HG02840 (cell line): ENCODE data around the gene CASP4.
"Not testable (repeated sequence)": the region's sequence is repeated elsewhere in the genome, so short reads cannot be mapped to it uniquely, and the experiment has no call there.

Experiments used
- ATAC-seq: cut with Tn5 transposase; IDR thresholded peaks from one replicate; pipeline ENCODE4 v1.9.1; 2021; ENCODE audit warnings: mild to moderate bottlenecking, moderate library complexity, moderate number of reproducible peaks; ENCODE audit not compliant: unreplicated experiment, low FRiP score

The CASP4 gene

GRCh38 chr11:104968355-104968855, at the start of gene CASP4:
Gene CASP4, minus strand, starts transcription at chr11:104968574. Its CDS starts 49 bp downstream, at chr11:104968525.
- peak; percentile 76 for ATAC-seq

- ATAC-seq, result no peak
Observed at GRCh38 chr11:105007463-105007862, 39.1 kb upstream of the CASP4 start.

DNA sequence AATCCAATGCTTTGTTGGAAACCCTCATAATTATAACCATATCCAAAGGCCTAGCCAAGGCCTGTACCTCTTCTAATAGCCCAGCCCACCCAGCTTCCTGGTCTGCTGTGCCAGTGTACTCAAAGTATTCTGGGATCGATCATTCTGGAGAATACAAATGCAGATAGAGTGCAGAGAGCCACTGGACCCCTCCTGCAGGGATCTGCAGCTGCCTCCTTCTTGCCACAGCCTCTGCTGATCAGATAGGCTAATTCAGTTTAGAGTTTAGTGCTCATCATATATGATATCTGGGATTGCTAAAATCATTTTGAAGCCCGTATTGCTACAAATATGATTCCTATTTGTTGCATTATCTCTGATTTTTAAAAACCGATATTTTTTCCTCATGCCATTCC, 37.1 kb upstream of the CASP4 start:
- ATAC-seq, result no peak

DNA sequence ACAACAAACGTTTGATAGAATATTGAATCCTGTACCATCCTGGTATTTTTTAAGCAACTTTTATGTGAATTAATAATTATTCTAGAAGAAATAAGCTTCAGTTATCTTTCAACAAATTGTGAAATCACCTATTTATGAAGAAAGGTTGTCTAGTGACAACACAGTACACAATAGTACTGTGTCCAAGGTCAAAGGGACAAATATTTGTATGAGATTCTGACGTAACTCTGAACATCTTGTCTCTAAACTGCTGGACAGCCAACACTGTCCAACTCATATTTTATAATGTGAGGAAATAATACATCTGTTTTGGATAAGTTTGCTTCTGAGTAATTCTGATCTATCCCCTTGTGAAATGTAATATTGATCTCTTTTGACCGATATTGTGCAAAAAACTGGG, 35.6 kb upstream of the CASP4 start:
- no peak for ATAC-seq

GRCh38 chr11:105003151-105003550, 34.8 kb upstream of the CASP4 start:
- ATAC-seq, result no peak

DNA sequence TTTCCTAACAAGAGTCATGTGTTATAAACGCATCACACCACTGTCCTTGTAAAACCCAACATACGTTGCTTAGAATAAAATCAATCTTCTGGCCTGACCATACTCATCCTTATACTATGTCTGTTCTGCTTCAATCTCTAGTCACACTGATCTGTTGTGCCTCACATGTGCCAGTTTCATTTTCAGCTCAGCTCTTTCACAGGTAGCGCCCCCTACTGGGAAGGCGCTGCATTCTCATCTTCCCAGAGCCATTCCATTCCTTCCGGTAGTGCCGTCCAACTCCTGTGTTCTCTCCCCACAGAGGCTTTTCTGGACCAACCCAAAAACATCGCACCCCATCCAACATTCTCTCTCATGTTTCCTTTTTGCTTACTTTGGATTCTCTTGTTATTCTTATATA, 32.4 kb upstream of the CASP4 start:
- no peak for ATAC-seq

DNA sequence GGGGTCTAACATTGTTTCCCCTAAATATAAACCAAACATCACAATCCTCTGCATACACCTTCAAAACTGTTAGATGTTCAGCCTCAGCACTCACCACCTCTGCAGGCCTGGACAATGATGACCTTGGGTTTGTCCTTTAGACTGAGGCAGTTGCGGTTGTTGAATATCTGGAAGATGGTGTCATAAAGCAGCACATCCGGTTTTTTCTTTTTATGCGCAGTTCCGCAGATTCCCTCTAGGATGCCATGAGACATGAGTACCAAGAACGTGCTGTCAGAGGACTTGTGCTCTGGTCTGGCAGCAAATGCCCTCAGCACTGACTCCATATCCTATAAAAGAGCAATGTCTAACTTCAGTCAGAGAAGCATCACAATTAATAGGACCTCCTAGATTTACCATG, 31.8 kb upstream of the CASP4 start:
- no peak for ATAC-seq

DNA sequence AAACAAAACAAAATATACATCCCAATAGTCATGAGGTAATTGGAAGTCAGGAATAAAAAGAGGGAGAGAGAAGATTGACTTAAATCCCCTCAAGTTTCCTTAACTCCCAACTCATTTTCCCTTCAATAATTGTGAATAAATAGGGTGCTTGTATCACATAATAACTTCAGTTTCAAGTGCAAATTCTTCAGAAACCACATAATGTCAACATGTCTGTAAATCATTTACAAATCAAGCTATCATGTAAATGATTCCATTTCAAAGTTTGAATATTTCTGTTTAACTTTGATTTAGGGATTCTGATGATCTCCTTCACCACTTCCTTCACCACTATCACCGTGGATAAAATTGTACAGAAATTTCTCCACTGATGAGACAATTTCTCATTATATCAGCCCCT, 31.3 kb upstream of the CASP4 start:
- no peak for ATAC-seq

- no peak for ATAC-seq
Observed at GRCh38 chr11:104997288-104997687, 28.9 kb upstream of the CASP4 start.

DNA sequence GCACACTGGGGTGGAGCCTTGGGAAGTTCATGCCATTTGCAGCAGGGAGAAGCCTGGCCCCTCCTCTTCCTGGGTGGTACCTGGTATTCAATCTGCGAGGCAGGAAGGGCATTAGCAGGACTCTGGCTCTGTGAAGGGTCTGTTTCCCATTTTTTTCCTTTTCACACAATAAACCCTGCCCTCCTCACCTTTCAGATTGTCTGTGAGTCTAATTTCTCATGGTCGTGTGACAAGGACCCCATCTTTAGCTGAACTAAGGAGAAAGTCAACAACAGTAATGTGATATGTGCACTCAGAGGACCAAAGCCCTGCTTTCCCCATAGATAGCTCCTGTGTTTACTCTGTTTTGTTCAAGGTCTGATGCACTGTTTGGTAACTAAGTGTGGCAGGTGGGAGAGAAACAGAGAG, 26.6 kb upstream of the CASP4 start:
- no peak for ATAC-seq

GRCh38 chr11:104992781-104993180, 24.4 kb upstream of the CASP4 start:
- no peak for ATAC-seq

DNA sequence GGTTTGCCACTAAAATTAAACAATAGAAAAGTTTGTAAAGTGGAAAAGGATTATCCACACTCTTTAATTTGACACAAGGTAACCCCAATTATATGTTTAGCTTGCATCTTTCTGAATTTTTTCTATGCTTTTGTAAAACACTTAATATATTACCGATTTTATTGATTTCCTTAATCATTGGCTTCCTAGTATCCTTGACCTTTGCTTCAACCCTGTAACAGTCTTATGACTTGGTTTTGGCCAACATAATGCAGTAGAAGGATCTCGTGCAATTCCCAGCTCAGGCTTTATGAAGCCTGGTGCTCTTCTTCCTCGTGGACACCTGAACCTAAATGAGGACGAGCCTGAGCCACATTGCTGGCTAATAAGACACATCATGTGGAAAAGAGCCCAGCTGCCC, 23.6 kb upstream of the CASP4 start:
- ATAC-seq, result no peak

DNA sequence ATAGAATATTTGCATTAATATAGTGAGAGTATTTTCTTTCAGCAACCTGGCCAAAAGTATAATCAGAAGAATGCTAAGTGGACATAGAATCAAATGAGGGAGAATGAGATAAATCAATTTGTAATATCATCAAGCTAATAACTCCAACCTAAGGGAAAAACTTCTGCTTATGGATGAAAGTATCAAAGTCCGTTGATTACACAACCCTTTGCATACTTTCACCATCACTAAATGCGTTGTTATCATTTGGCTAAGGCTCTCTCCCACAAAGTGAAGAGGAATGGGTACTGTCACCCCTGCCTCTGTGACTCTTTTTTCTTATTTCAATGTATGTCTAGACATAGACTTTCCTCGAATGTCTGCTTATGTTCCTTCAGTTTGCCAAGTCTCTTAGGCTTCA, 16.4 kb upstream of the CASP4 start:
- no peak for ATAC-seq

DNA sequence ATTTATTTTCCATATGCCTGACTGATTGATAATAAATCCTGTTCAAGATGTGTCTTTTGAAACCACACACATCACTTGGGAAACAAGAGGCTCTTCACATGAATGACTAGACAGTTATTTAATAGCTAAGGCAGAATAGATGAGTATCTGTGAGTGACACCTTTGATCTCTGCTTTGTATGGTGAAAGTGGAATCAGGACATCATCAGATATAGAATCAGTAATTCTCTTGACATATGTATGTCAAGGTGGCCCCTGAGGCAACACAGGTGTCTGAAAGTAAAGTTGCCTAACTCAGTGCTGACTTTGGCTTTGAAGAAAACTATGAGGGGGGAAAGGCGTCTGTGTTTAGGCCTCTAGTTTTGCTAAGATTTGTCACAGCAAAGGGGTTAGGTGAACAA, 11.5 kb upstream of the CASP4 start:
- ATAC-seq, result no peak

- ATAC-seq, result no peak
Observed at GRCh38 chr11:104973616-104974015, 5.2 kb upstream of the CASP4 start.

- ATAC-seq, result not testable (repeated sequence)
Observed at GRCh38 chr11:104972924-104973323, 4.5 kb upstream of the CASP4 start.

- no peak for ATAC-seq
Observed at GRCh38 chr11:104970756-104971155, 2.4 kb upstream of the CASP4 start.

GRCh38 chr11:104968856-104969776, 742 bp upstream of the CASP4 start:
- no peak for ATAC-seq

DNA sequence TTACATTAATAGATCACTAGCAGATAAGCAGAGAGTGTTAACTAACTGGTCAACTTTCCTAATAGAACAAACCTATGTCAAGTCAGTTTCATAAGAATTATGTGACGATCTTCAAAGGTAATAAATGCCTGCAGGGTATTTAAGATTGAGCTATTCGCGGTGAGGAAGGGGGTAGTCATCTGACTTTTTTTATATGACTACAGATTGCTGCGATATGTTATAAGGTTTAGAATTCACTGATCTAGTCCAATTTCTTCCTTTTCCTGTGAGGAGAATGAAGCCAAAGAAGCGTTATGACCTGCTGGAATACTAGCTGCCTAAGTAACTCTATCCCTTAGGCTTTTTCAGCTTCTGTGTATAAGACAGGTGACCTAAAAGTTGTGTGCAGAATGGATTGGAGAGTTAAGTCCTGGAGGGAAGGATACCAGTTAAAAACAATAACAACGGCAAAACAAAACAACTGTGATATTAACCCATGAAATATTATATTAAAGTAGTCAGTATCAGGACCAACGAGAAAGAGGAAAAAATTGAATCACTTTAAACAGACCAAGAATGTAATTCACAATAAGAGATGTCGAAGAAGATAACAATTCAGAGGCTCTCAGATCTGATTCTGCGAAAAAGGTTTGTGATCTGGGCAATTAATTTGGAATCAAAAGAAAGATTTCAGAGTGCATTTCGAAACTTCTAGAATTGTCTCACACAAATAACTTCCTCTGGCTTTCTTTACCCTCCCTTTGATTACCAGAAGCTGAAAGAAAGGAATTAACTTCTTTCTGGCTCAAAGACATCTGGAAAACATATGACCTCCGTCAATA, 630 bp downstream of the CASP4 start:
- peak; percentile 8 for ATAC-seq

GRCh38 chr11:104965735-104966134, 2.6 kb downstream of the CASP4 start:
- ATAC-seq, result no peak

GRCh38 chr11:104964247-104964646, 4.1 kb downstream of the CASP4 start:
- no peak for ATAC-seq
